Left lobe of liver (tissue), 2 donors: Measurements from ENCODE around the gene MAP1B. TPM values are rescaled to one million over a fixed set of nuclear protein-coding genes. Genes with fewer than 3 reads are reported as not detected.
A peak's percentile ranks its signal among the peaks of the same experiment; 100 is the strongest.
"Not testable (repeated sequence)": the region's sequence is repeated elsewhere in the genome, so short reads cannot be mapped to it uniquely, and the experiment has no call there.

Experiments used
- ATAC-seq: fragments of 200-7000 bp; cut with Tn5 transposase; one replicate; pipeline ENCODE4 v1.9.1; 2020; ENCODE audit warnings: mild to moderate bottlenecking, moderate library complexity
- DNase-seq: peaks from one replicate; pipeline ENCODE4 v3.0.0-alpha.2; 2020; ENCODE audit warnings: low spot score
- total RNA-seq: library from RNA; stranded (reverse); gene quantifications from one replicate; pipeline ENCODE4 v1.2.1, GENCODE V29; 2021
- donor health status: DM: no; HTN: no; CAD: no; lungs with moderate emphysema.
- donor health status: DM: no; HTN: yes; CAD: no.

MAP1B gene
- total RNA-seq, 1 donor from 2014 or later, result 3.4 TPM

DNA sequence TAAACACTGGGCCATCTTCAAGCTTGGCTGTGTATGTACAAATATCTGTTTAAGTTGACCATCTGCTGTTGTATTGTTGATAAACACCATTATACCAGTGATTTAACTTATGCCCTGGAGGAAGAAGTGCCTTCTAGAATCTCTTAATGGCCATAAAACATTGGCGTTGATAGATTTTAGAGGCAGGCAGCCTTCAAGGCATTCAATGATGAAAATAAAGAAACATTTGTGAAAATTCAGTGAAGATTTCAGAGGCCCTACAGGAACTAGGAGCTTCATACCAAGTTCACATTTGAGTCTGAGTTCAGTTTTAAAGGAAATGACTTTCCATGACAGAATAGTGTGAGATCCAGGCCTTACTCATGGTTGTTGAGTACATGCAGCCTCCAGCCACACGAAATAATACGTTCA is 52.2 kb downstream of the MAP1B start:
- ATAC-seq (no peak), DNase-seq (no peak)

- DNase-seq, result no peak
Measured at GRCh38 chr5:72160329-72160728, 53.1 kb downstream of the MAP1B start.

DNA sequence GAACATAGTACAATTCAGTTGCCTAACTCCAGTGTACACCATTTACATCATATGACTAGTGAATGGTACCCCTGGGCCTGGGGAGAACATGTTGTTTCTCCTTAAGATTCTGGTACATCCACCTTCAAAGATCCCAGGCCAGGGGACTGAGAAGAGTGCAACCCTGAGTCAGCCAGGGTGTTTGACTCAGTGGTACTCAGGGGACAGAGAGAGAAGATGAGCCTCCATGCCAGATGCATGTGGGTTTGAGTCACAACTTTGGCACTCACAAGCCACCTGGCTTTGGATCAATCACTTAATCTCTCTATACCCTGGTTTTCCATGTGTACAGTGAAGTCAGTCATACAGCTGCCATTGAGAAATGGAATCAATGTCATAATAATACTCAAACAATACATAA is 53.7 kb downstream of the MAP1B start:
- ATAC-seq, result no peak

More at GRCh38 chr5:72160329-72160728, 53.1 kb downstream of the MAP1B start:
- ATAC-seq, result no peak

DNA sequence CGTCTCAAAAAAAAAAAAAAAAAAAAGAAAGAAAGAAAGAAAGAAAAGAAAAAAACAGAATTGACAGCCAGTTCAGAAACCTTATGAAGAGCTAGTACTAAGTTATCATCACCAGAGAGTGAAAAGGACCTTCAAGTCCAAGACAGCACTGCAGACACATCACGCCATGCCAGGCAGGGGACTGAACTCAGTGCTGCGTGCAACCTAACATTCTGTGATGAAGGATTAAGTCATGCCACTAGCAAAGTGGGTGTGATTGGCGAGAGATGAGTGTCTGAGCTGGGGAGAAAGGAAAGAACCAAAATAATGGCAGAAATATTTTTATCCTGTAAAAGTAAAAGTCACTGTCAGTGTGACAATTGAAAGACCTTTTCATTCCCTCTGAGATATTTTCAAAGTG is 54.7 kb downstream of the MAP1B start:
- no peak for DNase-seq
- ATAC-seq, result no peak

More for the DNA sequence above, 53.7 kb downstream of the MAP1B start:
- no peak for DNase-seq

DNA sequence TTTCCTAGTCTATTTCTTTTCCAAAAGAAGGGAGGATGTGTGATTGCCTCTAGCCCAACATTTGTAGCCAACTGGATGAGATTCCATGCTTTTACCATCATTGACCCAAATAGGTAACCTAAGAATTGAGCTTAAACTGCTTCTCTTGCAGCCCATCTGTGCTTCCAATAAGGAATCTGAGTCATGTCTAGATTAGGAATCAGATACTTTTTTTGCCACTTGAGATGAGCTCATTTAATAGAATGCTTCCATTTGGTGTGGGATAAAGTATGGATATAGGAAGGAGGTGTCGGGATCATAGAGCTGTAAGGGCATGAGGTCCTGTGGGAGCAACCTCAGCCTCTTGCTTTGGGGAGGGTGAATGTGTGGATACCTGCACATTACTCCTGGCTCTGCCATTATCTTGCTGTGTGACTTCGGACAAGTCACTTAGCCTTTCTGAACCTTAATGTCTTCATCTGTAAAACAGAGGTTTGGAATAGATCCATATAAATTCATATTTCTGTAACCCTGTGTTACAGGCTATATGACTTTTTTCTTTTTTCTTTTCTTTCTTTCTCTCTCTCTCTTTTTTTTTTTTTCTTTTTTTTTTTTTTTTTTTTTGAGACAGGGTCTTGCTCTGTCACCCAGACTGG is 56.2 kb downstream of the MAP1B start:
- no peak for ATAC-seq
- DNase-seq, result no peak

DNA sequence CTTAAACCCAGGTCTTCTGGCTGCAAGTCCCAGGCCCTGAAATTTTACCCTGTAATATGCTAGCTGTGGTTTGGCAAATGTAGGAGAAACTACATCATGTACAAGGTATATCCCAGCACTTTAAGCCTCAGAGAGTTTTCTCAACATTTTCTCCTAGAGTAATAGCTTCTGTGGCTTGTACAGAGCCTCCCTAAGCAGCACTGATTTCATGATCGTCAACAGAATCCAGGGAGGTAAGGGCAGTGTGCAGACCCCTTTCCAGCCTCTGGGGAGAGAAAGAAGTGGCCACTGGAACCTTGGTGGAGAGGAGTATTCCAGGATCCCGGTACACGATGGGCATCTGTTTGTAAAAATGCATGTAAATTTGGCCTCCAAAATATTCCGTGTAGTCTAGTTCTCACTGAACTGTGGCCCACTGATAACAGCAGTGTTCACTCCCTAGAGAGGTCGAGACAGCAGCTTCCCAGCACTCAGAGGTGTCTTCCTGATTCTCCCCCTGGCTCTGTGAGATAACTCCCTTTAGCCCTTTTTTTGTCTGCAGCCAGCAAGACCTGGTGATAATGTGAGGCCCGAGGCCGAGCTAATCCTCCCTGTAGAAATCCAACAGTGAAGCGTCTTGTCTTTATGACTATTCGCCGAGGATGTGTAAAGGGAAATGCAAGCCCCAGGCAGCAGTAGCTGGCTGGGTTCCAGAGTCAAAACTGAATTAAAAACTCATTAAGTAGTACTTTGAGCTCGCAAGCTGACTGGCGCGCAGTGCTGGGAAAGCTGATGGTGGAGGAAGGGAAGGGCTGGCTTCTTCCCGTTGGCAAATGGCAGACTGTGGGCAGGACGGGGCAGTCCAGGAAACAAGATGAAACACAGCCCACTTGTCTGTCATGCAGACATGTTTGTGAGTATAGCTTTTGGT is 59.0 kb downstream of the MAP1B start:
- ATAC-seq, result peak; percentile 48
- DNase-seq, result no peak

DNA sequence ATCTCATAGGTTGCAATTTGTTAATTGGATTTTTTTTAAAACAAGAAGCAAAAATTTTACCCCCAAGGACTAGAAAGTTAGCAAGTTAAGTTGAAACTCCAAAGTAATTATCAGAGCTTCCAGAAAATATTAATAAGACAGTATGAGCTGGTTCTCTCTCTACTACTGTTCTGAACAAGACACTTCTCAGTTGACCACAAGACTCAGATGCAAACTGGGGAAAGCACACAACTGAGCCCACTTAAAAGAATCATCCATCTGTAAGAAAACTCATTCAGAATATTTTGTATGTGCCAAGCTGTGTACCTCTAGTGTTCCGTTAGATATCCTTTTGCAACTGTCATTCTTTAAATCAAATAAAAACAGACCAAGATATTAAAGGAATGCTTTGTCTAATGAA is 60.0 kb downstream of the MAP1B start:
- DNase-seq (no peak), ATAC-seq (no peak)

GRCh38 chr5:72167804-72168203 is 60.5 kb downstream of the MAP1B start:
- DNase-seq (no peak), ATAC-seq (peak; percentile 41)

DNA sequence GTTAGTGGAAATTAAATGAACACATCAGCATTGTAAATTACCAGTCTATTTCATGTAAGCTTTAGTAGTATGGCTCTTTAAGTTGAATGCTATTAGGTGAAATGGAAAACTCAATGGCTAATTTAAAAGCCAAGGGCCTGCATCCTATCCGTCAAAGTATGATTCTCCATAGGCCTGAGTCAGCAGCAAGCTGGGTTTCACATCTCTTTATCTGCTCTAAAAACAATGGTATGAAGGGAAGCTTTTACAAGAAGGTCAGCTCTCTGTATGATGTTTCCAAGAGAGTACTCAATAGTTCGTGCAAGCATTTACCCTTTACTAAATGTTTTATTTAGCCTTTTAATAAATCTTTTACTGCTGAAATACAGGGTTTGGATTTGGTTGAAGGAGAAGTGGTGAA is 62.8 kb downstream of the MAP1B start:
- DNase-seq (no peak), ATAC-seq (no peak)

- not testable (repeated sequence) for ATAC-seq, DNase-seq
Measured at GRCh38 chr5:72171181-72171580, 63.9 kb downstream of the MAP1B start.

GRCh38 chr5:72171667-72172066 is 64.4 kb downstream of the MAP1B start:
- DNase-seq, result no peak
- ATAC-seq, result no peak

DNA sequence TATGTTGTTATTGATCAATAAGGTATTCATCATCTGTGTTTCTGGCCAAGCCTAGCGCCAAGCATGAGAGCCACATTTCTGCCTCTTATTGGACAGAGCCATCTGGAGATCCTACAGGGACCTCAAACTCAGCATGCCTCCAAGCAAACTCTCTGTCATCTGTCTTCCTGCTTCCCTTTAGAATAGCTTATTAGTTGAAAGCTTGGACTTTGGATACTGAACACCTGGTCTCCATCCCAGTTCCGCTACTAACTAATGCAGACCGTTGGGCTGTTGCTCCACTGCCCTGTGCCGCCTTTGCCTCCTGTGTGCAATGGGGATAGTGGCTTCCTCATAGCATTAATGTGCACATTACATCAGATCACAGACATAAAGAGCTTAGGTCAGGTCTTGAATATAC is 65.5 kb downstream of the MAP1B start:
- DNase-seq, result no peak
- peak; percentile 61 for ATAC-seq

GRCh38 chr5:72177538-72177937 is 70.3 kb downstream of the MAP1B start:
- DNase-seq (no peak), ATAC-seq (no peak)

DNA sequence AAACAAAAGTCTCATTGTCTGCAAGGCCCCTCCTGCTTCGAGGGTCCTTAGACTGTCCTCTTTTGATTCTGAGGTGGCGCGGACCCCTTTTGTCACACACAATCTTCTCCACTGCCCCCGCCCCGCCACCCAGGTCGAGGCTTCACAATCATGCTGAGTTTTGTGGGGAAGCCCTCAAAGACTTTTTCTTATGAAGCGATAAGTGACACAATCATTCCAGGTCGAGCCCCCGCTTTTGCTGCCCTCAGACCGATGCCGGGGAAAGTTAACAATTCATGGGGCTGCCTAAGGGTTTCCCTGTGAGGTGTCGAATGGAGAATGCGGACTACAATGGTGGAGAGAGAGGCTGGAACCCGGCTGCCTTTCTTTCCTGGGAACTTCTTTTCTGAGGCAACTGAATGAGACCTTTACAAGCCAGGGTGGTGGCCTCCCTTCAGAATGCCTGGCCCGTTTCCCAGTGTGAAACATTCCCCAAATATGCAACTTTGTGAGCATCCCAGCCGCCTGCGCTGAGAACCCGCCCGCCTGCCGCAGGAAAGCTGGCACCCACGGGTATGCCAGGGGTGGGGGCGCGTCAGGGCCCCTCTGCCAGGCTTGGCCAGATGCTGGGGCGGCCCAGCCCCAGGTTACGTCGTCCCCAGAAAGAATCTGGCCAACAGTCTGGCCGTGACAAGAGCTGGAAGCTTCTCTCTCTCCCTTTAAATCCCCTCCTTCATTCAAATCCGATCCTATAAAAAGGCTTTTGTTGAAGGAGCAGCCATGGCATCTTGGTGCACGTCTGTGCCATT is 71.9 kb downstream of the MAP1B start:
- ATAC-seq (no peak), DNase-seq (no peak)

DNA sequence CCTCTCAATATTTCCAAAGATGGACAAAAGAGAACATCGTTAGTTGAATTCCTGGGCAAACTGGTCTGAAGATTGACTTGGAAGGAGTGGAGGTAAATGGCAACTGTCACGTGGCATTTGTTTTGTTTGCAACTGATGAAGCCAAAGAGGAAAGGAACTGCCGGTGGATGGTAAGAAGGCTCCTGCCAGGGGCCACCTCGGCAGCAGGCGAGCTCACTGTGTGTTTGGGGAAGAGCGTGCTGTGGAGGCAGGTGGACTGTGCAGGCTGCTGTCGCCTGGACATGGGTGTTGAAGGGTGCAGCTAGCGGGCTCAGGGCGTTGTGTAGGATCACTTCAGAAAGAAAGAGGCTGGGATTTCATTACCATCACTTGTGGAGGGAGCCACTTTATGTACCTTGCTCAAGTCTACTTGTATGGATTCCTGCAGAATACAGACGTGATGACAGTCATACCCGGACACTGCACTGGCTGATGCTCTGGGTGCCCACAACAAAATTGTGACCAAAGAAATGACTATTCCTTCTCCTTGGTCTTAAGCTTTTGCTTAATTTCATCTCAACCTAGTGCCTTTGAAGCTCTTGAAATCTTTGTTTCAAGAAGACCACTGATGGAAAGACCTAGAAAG is 72.7 kb downstream of the MAP1B start:
- ATAC-seq (no peak), DNase-seq (no peak)

- DNase-seq, result no peak
- no peak for ATAC-seq
Measured at GRCh38 chr5:72180925-72181324, 73.7 kb downstream of the MAP1B start.

DNA sequence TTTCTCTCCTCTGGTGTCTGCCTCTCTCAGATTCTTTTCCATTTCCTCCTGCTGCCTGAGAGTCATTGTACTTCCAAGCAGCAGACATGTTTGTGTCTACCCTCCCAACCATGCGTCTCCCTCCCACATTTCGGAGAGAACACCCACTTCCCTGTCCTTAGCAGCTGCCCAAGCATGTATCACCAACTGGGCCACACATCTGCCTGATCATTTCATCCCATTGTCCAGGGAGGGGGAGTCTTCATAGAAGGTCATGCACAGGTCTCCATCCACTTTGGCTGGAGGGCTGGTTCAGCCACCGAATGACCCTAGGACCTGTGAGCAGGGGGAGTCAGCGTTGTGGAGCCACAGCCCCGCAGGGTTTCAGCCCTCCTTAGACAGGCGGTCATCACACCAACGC is 75.4 kb downstream of the MAP1B start:
- no peak for DNase-seq
- no peak for ATAC-seq

GRCh38 chr5:72183101-72183520 is 75.8 kb downstream of the MAP1B start:
- no peak for ATAC-seq

GRCh38 chr5:72184408-72184807 is 77.1 kb downstream of the MAP1B start:
- ATAC-seq, result no peak
- DNase-seq, result no peak

More at GRCh38 chr5:72183101-72183520, 75.8 kb downstream of the MAP1B start:
- no peak for DNase-seq

DNA sequence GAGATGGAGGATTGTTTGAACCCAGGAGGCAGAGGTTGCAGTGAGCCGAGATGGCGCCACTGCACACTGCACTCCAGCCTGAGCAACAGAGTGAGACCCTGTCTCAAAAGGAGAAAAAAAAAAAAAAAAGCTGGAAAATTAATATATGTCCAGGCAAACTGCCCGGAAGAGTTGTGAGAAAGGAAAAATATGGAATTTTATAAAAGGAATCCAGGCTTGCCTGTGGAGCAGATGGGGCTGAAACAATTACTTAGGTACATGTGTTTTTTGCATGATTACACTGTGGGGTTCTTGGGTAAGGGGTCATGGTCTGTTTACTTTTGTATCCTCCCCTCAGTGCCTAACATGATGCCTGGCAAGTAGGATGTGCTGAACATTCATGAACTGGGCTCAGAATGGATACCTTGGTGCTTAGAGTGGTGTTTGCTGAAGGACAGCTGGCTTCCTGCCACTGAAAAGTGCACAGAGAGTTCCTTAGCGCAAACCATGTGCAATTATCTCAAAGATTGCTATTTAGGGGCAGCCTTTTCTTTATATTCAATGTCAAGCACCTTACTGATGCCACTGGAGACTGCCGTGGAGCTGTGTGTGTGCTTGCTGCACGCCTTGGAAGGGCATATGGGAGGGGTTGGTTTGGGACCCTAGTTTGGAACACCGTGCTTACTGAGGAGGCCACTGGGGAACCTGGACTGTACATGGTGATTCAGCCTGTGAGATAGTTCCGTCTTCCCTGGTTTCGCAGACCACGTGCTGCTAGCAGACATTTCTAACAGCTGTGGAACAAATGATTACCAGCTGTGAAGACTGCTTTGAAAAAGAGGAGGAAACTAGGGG is 78.4 kb downstream of the MAP1B start:
- ATAC-seq (no peak), DNase-seq (no peak)
